ENCODE measurements around the gene OTULINL.

Gene OTULINL

DNA sequence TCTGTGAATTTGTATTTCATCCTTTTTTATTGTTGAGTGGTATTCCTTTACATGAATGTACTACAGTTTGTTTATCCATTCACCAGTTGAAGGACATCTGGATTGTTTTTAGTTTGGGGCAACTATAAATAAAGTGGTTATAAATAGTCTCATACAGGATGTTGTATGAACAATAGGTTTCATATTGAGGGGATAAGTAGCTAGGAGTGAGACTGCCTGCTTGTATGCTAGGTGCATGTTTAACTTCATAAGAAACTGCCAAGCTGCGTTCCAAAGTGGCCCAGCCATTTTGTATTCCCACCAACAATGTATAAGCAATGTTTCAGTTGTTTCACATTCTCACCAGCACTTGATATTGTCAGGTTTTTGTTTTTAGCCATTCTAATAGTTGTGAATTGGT is 21.5 kb downstream of the OTULINL start:
- no peak for FAIRE-seq

DNA sequence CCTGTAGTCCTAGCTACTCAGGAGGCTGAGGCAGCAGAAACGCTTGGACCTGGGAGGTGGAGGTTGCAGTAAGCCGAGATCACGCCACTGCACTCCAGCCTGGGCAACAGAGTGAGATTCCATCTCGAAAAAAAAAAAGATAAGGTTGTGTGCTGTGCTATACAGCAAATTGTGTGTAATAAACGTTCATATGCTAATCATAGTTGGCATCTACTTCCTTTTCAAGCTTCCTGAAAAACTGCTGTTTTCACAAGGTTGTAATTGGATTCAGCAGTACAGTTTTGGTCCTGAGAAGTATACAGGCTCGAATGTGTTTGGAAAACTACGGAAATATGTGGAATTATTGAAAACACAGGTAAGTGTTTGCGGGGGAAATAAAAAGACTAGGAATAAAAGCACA is 25.5 kb downstream of the OTULINL start:
- FAIRE-seq = no peak

DNA sequence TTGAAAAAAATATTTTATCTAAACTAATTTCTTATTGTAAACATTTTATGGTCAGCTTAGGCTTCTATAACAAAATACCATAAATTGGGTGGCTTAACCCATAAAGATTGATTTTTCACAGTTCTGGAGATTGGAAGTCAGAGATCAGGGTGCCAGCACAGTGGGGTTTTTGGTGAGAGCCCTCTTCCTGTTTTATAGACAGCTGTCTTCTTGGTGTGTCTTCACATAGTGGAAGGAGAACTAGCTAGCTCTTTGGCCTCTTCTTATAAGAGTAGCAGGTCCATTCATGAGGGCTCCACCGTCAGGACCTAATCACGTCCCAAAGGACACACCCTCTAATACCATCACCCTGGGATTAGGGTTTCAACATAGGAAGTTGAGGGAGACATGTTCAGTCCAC is 26.6 kb downstream of the OTULINL start:
- no peak for FAIRE-seq

- FAIRE-seq = no peak
Measured at GRCh38 chr5:14611737-14612136, 30.1 kb downstream of the OTULINL start.

GRCh38 chr5:14614490-14614889 is 32.9 kb downstream of the OTULINL start:
- FAIRE-seq = no peak

GRCh38 chr5:14615365-14615764 is 33.8 kb downstream of the OTULINL start:
- FAIRE-seq = no peak

GRCh38 chr5:14617441-14617840 is 35.8 kb downstream of the OTULINL start:
- FAIRE-seq = no peak

- no peak for FAIRE-seq
Measured at GRCh38 chr5:14627270-14627669, 45.7 kb downstream of the OTULINL start.

DNA sequence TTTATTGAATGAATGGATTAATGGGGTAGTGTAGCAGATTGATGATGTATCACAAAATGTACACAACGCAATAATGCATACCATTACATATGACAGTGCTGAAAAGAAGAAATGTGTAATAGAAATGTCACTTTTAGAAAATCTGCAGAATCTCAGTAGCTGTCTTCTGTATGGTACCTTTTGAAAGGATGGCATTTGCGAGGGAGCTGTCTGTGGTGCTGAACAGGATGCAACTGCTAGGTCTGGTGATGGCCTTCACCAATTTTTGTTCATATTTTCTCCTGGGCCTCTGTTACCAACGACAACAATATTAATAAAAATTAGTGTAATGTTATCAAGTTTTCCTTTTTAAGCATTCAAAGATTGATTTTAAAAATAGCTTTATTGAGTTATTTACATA is 46.8 kb downstream of the OTULINL start:
- FAIRE-seq = no peak

DNA sequence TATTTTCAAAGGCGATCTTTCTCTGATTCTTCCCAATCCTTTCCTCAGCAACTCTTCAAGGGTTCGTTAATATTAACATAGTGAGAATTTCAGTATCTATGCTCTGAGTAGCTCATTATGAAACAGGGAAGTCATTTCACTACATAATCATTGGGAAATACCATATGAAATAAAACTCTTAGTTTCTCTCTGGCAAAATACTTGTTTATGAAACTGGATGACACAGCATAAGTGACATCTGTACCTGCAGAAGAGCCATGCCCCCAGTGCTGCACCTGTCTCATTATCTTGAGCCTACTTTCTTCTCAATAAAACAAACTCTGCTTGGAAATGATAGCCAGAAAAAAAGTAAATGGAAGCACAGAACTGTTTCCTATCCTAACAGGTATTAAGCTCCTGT is 49.1 kb downstream of the OTULINL start:
- no peak for FAIRE-seq

DNA sequence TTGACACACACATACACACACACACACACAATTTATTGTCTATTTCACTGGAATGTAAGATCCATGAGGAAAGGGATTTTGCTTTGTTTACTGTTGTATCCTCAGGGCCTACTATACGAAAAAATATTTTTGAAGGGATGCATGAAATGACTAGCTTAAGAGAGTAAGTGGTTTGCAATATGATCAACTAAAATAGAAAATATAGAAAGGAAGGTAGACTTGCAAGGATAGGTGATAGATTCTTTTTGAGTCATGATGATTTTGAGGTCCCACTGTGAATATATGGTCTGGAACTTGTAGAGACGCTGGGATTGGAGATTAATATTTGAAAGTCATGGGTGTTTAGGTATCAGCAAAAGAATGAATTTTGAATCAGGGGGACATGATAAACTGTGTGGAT is 54.1 kb downstream of the OTULINL start:
- no peak for FAIRE-seq

DNA sequence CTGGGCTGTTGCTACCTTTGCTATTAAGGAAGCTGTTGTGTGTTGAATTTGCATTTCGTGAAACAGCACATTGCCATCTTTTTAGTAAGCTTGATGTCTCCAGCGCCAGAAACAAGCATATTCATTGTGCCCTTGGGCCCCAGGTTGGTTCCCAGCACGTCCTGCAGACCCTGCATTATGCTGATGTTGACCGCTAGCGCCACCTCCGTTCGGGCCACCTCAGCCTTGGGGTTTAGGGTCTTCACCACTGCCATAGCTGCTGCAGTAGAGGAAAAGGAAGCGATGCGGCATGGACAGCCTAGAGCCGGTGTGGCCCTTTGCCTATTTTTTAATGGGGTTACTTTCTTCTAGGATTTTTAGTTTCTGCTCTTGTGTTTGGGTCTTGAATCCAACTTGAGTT is 59.2 kb downstream of the OTULINL start:
- no peak for FAIRE-seq

DNA sequence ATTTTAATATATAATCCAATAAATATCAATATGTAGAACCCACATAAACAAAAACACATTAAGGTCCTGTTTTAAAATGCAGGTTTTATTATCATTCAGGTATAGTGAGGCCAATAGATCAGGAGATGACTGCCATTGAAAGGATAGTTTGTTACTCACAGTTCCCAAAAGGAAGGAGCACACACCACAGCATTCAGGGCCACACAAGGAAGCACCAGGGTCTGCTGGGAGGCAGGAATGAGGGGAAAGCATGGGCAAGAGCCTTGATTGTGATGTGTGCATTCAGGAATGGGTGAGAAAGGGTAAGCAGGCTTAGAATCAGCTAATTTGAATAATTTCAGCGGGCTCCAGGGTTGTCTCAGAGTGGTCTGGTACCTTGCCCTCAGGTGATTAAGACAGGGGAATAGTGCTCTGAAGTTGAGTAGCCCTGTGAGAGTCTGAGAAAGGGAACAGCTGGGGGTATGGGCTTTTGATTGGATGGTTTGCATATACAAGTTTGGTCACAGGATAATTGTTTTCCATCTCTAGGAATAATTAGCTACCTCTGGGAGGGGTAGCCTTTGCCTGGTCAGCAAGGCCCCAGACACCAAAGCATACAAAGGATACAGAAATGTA is 63.1 kb downstream of the OTULINL start:
- no peak for FAIRE-seq

- FAIRE-seq = no peak
Measured at GRCh38 chr5:14650052-14650451, 68.5 kb downstream of the OTULINL start.

GRCh38 chr5:14655146-14655741 is 73.7 kb downstream of the OTULINL start:
- no peak for FAIRE-seq

- FAIRE-seq = no peak
Measured at GRCh38 chr5:14656898-14657297, 75.3 kb downstream of the OTULINL start.

- FAIRE-seq = no peak
Measured at GRCh38 chr5:14659821-14660607, 78.4 kb downstream of the OTULINL start.

GRCh38 chr5:14660833-14661232 is 79.2 kb downstream of the OTULINL start:
- no peak for FAIRE-seq

Data from A204.1 (cell line).